Measurements from ENCODE around the gene FMO3.

- TF ChIP-seq CTCF (IDR thresholded peaks at IDR 0.05; ENCODE audit: poor library complexity, severe bottlenecking) (no peak), EZH2 (IDR thresholded peaks at IDR 0.05; ENCODE audit: borderline replicate concordance, insufficient read depth, low read length, poor library complexity, severe bottlenecking) (no peak)
Observed at GRCh38 chr1:171112119-171112518, 21.4 kb downstream of the FMO3 start.
